Colonic mucosa (tissue), 4 donors: Measurements from ENCODE around the gene BIN2. TPM values are rescaled to one million over a fixed set of nuclear protein-coding genes. Genes with fewer than 3 reads are reported as not detected.
"Not testable (repeated sequence)": the region's sequence is repeated elsewhere in the genome, so short reads cannot be mapped to it uniquely, and the experiment has no call there.

ENCODE experiments used
- DNase-seq: peaks from one replicate; pipeline ENCODE4 v3.0.0-alpha.2; 2020
- H3K27ac ChIP-seq: fragments of 200-600 bp; one replicate; pipeline ENCODE4 v1.8.0; 2021
- H3K27me3 ChIP-seq: fragments of 200-600 bp; one replicate; pipeline ENCODE4 v1.8.0; 2021
- H3K36me3 ChIP-seq: fragments of 200-600 bp; one replicate; pipeline ENCODE4 v1.8.0; 2021
- H3K4me1 ChIP-seq: fragments of 200-600 bp; one replicate; pipeline ENCODE4 v1.8.0; 2021; ENCODE audit warnings: mild to moderate bottlenecking
- H3K4me3 ChIP-seq: fragments of 200-600 bp; one replicate; pipeline ENCODE4 v1.8.0; 2021
- H3K9ac ChIP-seq, 2 donors: one replicate each; pipeline ENCODE4 v1.7.0; 2013; ENCODE audit warnings: control low read depth in 2 of 2, low read depth in 2 of 2, low read length in 2 of 2
- H3K9me3 ChIP-seq: fragments of 200-600 bp; one replicate; pipeline ENCODE4 v1.8.0; 2021
- intact Hi-C: fragments of 100-400 bp; cut with DNase I; formaldehyde crosslinking; loops from one replicate; pipeline ENCODE4 v1.14.1; 2022
- total RNA-seq, 2 donors: library from RNA; stranded (reverse); fragmentation: NEBNext Ultra II Directional in 1 of 2; extraction: Animal tissue kit (Norgen Biotek cat#: 25700) in 1 of 2; gene quantifications; one replicate each; pipeline ENCODE4 v1.2.1, GENCODE V29; 2021
- TF ChIP-seq, protein P1 (sequence below): fragments of 200-600 bp; IDR thresholded peaks from one replicate; pipeline ENCODE4 v1.8.0; 2022; ENCODE audit warnings: antibody characterized with exemption, mild to moderate bottlenecking
- donor health status: healthy.
- donor health status: DM: no; HTN: no; CAD: no.
- donor health status: DM: no; HTN: no; CAD: no.

The BIN2 gene
- total RNA-seq, 2 donors from 2014 or later = 6.7 to 6.8 TPM

DNA sequence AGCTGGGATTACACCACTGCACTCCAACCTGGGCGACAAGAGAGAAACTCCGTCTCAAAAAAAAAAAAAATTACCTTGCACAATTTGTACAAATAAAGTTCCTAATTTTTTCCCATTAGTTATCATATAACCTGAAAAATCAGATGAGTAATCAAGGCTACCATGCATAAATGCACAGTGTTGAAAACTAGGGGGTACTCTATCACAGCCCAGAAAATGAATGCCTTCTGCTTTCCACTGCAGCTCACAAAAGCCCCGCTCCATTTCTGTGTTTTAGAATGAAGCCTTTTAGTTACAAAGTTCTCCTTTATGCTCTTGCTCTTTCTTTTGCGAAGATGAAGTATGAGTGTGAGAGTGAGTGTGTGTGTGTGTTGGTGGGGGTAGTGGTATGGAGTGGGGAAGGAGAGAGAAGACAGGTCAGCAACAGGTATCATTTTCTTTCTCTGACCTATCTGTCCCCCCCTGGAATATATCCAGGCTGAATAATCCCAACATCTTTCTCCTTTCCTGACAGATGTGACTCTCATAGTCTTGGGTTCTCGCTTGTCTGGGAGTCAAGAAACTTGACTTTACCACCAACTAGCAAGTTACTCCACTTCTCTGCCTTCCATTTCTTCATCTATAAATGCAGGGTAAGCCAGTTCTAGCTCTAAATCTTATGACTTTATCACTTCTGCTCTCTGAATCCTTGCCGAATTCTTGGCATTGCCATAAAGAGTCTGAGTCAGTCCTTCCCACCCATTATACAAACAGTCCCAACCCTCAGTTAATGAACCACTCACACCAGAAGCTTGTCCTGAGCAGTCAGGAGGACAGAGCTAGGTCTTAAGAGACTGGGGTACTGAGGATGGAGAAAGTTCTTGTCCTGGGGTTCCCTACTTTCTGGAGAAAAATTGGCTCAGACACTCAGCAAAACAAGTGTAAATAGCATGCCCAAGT is 16.1 kb downstream of the BIN2 start:
- intact Hi-C loops = no loop called here
- TF ChIP-seq, protein P1, sequence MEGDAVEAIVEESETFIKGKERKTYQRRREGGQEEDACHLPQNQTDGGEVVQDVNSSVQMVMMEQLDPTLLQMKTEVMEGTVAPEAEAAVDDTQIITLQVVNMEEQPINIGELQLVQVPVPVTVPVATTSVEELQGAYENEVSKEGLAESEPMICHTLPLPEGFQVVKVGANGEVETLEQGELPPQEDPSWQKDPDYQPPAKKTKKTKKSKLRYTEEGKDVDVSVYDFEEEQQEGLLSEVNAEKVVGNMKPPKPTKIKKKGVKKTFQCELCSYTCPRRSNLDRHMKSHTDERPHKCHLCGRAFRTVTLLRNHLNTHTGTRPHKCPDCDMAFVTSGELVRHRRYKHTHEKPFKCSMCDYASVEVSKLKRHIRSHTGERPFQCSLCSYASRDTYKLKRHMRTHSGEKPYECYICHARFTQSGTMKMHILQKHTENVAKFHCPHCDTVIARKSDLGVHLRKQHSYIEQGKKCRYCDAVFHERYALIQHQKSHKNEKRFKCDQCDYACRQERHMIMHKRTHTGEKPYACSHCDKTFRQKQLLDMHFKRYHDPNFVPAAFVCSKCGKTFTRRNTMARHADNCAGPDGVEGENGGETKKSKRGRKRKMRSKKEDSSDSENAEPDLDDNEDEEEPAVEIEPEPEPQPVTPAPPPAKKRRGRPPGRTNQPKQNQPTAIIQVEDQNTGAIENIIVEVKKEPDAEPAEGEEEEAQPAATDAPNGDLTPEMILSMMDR = no peak
- DNase-seq = peak; percentile 72
- peaks cover 4% of the 10 kb centered on the region for H3K4me1 ChIP-seq
- H3K9me3 ChIP-seq = no peaks in the 10 kb centered on the region
- H3K4me3 ChIP-seq = no peak overlapping the region
- H3K27ac ChIP-seq = peak overlapping the region; percentile 85
- peak overlapping the region in 1 of 2 donors; percentile 30 for H3K9ac ChIP-seq
- no peaks in the 10 kb centered on the region for H3K36me3 ChIP-seq
- H3K27me3 ChIP-seq = no peaks in the 10 kb centered on the region

DNA sequence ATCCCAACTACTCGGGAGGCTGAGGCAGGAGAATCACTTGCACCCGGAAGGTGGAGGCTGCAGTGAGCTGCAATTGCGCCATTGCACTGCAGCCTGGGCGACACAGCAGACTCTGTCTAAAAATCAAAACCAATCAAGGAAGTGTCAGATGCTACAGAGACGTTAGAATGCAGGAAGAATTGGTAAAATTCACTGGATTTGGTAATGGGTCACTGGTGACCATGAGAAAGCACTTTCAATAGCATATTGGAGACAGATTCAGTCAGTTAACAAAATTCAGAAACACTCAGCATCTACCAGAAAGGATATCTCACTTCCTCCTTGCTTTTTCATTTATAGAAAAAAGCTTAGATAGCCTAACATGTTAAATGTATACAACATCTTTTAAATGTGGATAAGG is 17.5 kb downstream of the BIN2 start:
- no peaks in the 10 kb centered on the region for H3K36me3 ChIP-seq
- H3K4me3 ChIP-seq = no peak overlapping the region
- no peak overlapping the region for H3K27ac ChIP-seq
- DNase-seq = no peak
- intact Hi-C loops = no loop called here
- H3K27me3 ChIP-seq = no peaks in the 10 kb centered on the region
- no peaks in the 10 kb centered on the region for H3K9me3 ChIP-seq
- TF ChIP-seq, protein P1 = no peak
- no peak overlapping the region for H3K9ac ChIP-seq
- H3K4me1 ChIP-seq = peaks cover 4% of the 10 kb centered on the region

DNA sequence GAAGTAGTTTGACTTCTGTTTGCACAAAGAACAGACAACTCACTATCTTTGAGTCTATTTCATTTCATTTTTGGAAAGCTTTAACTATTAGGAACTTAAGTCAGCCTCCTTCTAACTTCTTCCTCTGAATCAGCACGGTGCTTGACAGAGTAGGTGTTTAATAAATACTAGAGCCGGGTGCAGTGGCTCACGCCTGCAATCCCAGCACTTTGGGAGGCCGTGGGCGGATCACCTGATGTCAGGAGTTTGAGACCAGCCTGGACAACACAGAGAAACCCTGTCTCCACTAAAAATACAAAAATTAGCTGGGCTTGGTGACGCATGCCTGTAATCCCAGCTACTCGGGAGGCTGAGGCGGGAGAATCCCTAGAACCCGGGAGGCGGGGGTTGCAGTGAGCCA is 23.2 kb downstream of the BIN2 start:
- H3K36me3 ChIP-seq, H3K9me3 ChIP-seq, H3K9ac ChIP-seq, DNase-seq, H3K27ac ChIP-seq, H3K4me1 ChIP-seq, H3K27me3 ChIP-seq, H3K4me3 ChIP-seq, intact Hi-C loops: not testable (repeated sequence)

DNA sequence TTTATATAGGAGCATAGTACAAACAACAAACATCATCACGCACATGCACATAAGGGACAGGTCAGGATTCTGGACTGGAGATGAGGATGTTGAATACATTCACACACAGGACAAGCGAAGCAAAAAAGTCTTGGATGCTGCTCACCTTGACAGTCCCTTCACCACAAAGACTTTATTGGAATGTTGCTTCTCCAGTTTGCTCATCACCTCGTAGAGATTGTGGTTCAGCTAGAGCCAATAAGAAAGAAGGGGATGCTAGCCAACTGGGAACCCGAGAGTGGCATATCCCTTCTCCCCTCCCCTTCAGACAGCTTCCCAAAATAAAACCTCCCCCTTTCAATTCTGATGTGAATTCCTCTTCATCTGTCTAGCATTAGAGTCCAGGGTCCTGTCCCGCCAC is 28.3 kb downstream of the BIN2 start:
- Histone ChIP-seq H3K4me3 (no peak overlapping the region), H3K4me1 (no peaks in the 10 kb centered on the region), H3K27ac (no peak overlapping the region), H3K27me3 (no peaks in the 10 kb centered on the region), H3K36me3 (no peaks in the 10 kb centered on the region), H3K9ac (no peak overlapping the region), H3K9me3 (no peaks in the 10 kb centered on the region)
- intact Hi-C loops = no loop called here
- TF ChIP-seq, protein P1 = no peak
- DNase-seq = no peak

DNA sequence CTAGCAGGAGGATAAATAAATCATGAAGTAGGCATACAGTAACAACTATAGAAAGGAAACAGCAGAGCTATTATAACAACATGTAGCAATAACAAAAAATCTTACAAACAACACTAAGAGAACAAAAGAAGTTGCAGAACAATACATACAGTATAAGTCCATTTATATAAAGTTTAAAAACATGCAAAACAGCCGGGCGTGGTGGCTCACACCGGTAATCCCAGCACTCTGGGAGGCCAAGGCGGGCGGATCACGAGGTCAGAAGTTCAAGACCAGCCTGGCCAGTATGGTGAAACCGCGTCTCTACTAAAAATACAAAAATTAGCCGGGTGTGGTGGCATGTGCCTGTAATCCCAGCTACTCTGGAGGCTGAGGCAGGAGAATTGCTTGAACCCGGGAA is 29.9 kb downstream of the BIN2 start:
- H3K36me3 ChIP-seq, H3K9ac ChIP-seq, H3K9me3 ChIP-seq, H3K4me1 ChIP-seq, H3K4me3 ChIP-seq, DNase-seq, intact Hi-C loops, H3K27ac ChIP-seq, H3K27me3 ChIP-seq: not testable (repeated sequence)

DNA sequence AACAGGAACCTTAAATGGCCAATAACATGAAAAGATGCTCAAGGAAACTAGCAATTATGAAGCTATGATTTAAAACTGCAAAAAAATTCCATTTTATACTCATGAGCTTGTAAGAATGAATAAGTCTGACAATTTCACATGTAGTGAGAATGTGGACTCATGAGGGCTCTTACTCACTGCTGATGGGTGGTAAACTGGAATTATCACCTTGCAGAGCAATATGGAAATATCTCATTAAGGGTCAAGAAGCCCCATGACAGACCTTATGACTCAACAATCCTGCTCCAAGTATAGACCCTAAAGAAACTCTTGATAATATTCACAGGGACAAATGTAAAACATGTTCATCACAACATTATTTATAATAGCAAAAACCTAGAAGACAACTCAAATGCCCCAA is 30.3 kb downstream of the BIN2 start:
- TF ChIP-seq, protein P1 = no peak
- Histone ChIP-seq H3K27ac (no peak overlapping the region), H3K36me3 (no peaks in the 10 kb centered on the region), H3K4me3 (no peak overlapping the region), H3K9me3 (no peaks in the 10 kb centered on the region), H3K4me1 (no peaks in the 10 kb centered on the region), H3K27me3 (no peaks in the 10 kb centered on the region), H3K9ac (no peak overlapping the region)
- intact Hi-C loops = no loop called here
- DNase-seq = no peak
